Fibroblast of peridontal ligament (primary cell): ENCODE results near the gene HGS.

Source experiments
- DNase-seq: peaks from one replicate; pipeline ENCODE4 v3.0.0-alpha.2; 2010; ENCODE audit errors: extremely low read depth

HGS gene, protein sequence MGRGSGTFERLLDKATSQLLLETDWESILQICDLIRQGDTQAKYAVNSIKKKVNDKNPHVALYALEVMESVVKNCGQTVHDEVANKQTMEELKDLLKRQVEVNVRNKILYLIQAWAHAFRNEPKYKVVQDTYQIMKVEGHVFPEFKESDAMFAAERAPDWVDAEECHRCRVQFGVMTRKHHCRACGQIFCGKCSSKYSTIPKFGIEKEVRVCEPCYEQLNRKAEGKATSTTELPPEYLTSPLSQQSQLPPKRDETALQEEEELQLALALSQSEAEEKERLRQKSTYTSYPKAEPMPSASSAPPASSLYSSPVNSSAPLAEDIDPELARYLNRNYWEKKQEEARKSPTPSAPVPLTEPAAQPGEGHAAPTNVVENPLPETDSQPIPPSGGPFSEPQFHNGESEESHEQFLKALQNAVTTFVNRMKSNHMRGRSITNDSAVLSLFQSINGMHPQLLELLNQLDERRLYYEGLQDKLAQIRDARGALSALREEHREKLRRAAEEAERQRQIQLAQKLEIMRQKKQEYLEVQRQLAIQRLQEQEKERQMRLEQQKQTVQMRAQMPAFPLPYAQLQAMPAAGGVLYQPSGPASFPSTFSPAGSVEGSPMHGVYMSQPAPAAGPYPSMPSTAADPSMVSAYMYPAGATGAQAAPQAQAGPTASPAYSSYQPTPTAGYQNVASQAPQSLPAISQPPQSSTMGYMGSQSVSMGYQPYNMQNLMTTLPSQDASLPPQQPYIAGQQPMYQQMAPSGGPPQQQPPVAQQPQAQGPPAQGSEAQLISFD

DNA sequence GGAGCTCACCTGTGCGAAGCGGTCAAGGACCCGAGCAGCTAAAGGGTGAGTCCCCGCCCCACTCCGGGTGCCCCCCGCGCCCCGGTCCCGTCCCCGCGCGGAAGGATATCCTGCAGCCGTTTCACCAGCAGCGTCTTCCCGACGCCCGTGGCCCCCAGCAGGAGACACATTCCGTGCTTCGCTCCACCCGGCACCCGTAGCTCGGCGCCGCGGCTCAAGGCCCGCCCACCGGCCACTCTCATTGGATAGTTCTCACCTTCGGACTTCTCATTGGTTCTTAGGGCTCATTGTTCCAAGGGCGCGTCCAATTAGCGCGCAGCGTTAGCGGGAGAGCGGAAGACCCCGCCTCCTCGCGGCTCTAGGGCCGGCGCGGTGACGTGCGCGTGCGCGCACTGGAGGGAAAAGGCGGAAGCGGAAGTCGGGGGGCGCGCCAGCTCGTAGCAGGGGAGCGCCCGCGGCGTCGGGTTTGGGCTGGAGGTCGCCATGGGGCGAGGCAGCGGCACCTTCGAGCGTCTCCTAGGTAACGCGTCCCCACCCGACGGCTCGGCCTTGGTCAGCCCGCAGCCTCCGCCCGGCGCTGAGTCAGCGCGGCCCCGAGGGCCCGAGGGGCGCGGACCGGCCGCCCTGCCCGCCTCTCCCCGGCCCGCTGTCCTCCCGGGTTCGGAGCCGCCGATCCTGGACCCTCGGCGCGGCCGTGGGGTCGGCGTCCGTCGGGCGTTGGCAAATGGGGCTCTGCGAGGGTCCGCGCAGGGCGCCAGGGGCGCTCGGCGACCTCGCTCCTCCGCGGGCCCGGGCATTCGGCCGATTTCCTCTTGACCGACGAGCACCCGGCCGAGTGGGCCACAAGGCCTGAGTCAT, at the start of gene HGS, which contains the start of gene ARL16:
TSS of gene HGS (plus strand) at position 428 of the 858 bp plus-strand sequence. CDS start at position 484, 56 bp downstream.
TSS of gene ARL16 (minus strand) at position 214 of the 858 bp plus-strand sequence. CDS start at position 170, 44 bp downstream.
- DNase-seq, result peak; percentile 99

DNA sequence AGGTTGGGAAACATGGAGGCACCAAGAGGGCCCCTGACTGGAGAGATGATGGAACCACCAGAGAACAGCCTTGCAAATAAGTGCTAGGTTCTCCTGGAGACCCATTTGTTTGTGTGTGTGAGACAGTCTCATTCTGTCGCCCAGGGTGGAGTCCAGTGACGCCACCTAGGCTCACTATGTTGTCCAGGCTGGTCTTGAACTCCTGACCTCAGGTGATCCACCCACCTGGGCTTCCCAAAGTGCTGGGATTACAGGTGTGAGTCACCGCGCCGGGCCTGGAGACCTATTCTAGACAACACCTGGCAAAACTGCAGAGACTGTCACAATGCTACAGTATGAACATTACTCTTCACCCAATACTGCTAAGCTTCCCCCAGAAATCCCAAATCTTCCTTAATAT, 48.4 kb upstream of the HGS start:
- no peak for DNase-seq

DNA sequence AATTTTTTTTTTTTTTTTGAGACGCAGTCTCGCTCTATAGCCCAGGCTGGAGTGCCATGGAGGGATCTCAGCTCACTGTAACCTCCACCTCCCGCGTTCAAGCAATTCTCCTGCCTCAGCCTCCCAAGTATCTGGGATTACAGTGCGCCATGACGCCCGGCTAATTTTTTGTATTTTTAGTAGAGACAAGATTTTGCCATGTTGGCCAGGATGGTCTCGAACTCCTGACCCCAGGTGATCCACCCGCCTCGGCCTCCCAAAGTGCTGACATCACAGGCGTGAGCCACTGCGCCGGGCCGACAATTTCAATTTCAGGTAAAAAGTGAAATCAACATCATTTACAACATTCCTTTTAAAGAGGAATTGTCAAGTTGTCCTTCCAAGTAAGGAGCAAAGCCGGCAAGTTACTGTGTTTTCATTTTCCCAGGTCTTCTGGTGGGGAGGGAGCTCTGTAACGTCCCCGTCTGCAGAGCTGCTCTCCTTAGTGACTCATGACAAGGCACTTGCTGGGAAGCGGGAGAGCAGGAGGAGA, 47.8 kb upstream of the HGS start:
- DNase-seq, result no peak

DNA sequence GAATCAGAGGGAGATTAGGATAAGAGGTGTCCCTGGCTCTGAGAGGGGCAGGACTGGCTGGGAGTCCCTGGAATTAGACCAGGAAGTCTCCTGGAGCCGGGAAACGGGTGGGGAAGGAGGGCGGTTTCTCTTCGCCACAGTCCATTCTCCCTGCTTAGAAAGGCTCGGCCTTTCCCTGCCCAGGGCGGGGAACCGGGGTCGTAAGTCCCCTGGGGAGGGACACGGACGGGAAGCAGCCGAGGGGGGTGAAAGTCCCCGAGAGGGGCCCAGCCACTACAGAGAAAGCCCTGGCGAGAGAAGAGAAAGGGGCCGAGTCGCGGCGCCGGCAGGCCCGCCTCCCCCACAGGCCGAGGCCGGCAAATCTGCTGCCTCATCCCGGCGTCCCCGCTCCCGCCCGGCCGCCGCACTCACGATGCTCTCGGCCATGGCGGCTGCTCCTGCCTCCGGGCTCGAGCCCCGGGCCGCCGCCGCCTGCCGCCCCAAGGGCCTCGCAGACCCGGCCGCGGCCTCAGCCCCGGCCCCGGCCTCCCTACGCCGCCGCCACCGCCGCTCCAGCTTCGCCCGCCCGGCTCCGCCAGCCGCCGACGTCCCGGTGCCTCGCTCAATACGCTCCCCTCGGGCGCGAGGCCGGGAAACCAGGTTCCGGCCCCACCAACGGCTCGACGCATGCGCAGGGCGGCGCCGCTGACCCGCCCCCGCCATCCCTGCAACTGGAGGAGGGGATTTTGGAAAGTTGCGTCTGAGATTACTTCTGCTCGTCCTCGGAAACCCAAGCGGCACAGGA, 47.1 kb upstream of the HGS start, which contains the start of the genes NPLOC4 and TSPAN10:
TSS of gene NPLOC4 (minus strand) at position 608 of the 784 bp plus-strand sequence. CDS start at position 426, 182 bp downstream.
TSS of gene TSPAN10 (plus strand) at position 692 of the 784 bp plus-strand sequence. CDS start 5,217 bp downstream, outside the sequence.
- peak; percentile 82 for DNase-seq

DNA sequence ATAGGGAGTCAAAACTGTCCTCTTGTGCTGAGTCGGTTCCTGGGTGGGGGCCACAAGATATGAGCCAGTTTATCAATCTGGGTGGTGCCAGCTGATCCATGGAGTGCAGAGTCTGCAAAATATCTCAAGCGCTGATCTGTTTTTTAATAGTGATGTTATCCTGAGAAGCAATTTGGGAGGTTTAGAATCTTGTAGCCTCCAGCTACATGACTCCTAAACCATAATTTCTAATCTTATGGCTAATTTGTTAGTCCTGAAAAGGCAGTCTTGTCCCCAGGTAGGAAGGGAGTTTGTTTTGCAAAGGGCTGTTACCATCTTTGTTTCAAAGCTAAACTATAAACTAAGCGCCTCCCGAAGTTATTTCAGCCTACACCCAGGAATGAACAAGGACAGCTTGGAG, 45.1 kb upstream of the HGS start:
- no peak for DNase-seq

DNA sequence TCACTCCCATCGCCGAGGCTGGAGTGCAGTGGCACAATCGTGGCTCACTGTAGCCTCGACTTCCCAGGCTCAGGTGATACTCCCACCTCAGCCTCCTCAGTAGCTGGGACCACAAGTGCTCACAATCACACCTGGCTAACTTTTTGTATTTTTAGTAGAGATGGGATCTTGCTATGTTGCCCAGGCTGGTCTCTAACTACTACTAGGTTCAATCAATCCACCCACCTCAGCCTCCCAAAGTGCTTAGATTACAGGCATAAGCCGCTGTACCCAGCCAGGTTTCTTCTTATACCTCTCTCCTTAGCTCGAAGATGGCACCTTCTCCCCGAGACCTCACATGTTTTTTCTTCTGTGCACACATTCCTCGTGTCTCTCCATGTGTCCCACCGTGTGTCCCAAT, 43.8 kb upstream of the HGS start:
- no peak for DNase-seq

DNA sequence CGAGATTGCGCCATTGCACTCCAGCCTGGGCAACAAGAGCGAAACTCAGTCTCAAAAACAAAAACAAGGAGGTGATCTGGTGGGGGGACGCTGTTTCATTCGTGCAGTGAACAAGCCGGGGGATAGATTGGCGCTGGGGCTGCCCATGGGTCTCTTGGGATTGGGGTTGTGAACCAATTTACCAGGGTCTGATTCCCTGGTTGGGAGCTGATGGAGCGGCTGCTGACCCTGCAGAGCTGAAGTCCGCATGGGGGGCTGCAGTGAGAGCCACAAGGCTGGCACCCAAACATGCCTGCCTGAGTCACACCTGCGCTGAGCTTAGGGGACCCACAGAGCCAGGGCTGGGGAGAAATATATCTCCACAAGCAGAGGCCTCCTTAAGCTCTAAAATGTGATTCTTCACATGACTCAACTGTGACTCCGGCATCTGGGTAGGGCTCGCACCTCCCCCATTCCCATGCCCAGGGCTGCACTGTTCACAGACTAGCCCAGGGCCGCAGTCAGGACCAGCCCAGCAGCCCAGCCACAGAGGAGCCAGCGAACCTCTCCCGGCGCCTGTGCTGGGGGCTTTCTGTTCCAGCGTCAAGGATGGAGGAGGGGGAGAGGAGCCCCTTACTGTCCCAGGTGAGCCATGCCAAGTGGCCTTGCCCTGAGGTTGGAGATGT, 41.9 kb upstream of the HGS start:
- DNase-seq, result peak; percentile 53

DNA sequence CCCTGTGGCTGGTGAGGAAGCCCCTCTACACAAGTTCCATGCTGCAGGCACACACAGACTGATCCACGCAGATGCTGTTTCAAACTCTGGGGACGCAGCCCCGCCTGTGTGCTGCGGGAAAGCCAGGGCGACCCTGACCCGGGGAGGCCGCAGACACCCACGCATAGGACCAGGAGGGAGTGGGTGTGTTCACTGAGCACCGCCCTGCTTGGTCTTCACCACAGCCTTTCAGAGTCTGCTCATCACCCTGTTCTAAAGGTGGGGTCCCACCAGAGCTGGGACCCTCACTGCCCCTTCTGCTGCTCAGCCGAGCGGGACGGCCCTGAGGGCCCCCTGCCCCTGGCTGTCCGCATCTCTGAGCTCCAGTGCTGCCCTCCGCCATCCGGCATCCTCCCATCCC, 39.3 kb upstream of the HGS start:
- no peak for DNase-seq

DNA sequence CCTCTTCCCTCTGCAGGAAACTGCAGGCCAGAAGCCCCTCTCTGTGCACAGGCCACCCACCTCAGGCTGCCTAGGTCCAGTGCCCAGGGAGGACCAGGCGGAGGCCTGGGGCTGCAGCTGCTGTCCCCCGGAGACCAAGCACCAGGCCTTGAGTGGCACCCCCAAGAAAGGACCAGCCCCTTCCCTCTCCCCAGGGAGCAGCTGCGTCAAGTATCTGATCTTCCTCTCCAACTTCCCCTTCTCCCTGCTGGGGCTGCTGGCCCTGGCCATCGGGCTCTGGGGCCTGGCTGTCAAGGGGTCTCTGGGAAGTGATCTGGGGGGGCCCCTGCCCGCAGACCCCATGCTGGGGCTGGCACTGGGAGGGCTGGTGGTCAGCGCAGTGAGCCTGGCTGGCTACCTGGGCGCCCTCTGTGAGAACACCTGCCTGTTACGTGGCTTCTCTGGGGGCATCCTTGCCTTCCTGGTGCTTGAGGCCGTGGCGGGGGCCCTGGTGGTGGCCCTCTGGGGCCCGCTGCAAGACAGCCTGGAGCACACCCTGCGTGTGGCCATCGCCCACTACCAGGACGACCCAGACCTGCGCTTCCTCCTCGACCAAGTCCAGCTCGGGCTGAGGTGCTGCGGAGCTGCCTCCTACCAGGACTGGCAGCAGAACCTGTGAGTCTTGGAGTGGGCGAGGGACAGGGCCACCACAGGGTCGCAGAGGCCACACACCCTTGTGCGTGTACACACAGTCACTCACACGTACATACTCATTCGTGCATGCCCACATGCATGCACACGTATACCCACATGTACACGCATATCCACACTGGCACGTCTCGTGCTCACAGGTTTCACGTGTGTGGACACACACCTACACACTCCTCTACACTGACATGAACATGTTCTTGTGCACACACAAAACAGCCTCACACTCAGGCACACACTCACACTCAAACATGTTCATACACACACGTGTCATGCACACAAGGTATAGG, 38.5 kb upstream of the HGS start:
- no peak for DNase-seq

DNA sequence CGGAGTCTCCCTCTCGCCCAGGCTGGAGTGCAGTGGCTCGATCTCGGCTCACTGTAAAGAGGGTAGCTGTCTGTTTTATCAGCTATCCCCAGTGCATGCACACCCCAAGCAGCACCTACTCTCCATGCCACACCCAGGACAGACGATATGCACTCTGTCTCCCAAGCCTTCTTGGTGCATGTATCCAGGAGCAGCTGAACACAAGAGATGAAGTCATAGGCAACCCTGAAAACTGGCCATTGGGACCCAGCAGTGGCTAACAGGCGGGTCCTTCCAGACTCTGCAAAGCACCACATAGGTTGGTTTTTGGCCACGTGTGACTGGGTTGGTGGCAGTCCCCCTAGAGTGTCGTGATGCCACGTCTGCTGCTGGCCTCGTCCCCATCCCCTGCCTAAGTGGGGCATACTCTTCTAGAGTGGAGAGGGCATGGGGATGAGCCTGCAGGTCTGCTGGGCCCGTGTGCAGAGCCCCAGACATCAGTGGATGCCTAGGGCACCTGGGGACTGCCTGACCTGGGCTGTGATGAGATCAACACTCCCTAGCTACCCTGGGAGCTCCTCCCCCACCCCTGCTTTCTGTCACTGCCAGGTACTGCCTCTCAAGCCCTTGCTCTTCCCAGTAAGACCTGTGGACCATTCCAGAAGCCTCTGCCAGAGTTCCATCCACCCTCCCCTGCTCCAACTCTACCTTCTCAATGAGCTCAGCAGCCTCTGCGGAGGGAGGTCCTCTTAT, 36.8 kb upstream of the HGS start:
- DNase-seq, result no peak

DNA sequence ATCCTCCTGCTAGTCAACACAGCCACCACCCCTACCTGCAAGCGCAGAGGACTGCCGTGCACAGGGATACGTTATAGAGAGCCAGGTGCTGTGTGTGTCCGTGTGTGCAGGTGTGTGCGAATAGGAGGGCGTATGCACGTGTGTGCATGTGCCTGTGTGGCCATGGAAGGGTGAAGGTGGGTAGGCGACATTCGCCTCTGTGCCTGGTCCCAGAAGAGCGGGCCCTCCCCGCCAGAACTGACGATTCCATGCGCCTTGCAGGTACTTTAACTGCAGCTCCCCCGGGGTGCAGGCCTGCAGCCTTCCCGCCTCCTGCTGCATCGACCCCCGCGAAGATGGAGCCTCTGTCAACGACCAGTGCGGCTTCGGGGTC, 36.2 kb upstream of the HGS start:
- no peak for DNase-seq

DNA sequence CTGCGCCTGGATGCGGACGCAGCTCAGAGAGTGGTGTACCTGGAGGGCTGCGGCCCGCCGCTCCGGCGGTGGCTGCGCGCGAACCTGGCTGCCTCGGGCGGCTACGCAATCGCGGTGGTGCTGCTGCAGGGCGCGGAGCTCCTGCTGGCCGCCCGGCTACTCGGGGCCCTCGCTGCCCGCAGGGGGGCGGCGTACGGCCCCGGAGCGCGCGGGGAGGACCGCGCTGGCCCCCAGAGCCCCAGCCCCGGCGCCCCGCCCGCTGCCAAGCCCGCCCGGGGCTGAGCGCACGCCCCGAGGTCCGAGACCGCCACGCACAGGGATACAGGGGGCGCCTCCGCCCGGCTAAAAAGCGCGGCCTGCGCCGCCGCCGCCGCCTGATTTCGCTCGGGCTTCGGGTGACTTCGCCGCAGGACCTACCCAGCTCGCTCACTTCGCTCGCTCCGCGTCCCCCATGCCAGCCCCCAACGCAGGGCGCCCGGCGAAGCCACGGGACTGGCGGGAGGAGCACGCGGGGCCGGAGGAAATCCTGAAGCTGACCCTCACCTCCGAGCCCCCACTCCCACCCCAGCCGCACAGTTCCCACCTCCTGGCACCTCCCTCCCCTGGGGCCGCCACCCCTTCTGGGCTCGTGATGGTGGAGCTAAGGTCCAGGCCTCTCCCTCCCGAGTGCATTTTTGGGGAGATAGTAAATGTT, 35.7 kb upstream of the HGS start:
- no peak for DNase-seq

DNA sequence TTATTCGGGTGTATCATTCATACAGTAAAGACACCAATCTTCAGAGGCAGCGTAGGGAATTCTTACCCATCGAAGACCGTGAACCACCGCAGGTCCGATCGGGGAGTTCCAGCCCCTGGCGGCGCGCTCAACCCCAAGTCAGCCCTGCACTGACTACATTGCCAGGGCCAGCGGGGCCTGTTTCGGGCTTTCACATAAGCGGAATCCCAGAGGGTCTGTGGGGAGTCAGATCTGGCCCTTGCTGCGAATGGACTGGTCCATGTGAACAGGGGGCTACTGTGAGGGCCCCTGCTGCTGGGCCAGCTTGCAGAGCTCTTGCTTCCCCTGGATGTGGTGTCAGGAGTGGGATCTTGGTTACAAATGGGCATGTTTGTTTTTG, 35.1 kb upstream of the HGS start:
- DNase-seq, result no peak

DNA sequence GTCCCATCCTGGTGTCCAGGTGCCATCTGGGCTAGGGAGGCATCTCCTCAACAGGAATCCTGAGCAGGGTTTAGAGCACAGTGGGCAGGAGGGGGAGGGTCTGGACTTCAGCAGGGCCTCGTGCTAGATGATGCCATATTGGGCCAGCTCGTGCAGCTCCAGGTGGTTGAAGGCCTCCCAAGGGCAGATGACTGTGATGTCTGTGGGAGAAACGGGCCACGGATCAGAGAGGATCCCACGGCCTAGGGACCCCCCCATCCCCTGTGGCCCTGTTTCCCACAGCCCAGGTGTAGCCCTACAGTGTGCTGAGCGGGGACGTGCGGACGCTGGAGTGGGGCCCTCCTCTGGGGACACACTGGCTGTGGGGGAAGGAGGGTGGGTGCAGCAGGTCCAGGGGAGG, 32.9 kb upstream of the HGS start:
- DNase-seq, result no peak

DNA sequence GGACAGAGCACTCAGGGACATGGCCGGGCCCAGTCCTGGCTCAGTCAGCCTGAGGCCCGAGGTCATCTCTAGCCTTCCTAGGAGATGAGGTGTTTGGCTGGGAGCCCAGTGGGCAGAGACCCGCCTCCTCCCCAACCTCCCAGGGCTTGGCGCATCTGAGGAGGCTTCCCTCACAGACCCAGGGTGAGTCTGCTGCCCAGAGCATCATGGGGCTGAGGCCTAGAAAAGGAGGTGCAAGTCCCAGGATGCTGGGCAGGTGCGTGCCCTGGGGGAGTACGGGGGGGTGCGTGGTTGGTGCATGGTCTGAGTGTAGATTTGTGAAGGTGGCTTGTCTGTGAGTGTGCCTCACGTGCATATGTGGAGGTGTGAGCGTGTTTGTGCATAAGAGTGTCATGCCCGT, 32.1 kb upstream of the HGS start:
- DNase-seq, result peak; percentile 83

DNA sequence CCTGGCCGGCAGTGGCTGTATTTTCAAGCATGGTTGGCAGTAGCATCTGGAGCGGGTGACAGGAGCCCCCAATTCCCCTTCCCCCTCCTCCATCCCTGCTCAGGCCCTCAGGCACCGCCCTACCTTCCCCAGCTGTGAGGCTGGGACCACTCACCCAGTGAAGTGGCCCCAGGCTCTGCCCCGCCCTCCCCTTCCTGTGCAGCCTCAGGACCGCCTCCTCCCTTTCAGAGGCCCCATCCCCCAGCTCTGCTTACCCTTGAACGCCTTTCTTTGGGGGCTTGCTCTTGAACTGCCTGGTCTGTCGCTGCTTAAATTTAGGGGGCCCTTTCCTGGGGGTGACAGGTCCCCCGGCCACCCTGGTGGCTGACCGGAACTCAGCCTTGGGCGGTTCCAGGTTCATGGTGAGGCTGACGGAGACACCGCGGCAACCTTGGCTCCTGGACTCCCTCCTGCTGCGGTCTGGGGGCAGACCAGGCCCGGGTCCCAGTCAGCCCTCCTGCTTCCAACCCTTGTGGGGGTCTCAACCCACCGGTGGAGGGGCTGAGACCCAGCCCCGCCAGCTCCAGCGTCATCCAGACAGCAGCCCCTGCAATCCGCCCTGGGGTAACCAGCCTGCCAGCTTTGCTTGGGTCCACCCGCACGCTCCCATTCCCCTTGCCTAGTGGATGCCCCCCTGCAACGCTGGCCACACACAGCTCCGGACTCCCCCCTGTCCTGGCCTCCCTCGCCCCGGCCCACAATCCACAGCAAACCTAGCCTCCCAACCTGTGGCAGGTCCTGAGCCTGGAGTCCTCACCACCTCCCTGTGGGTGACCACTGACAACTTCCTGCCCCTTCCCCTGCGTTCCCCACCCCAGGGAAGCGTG, 30.7 kb upstream of the HGS start:
- DNase-seq, result no peak
